Colonic mucosa (tissue), 4 donors: ENCODE results near the gene H1-8. TPM values are rescaled to one million over a fixed set of nuclear protein-coding genes. Genes with fewer than 3 reads are reported as not detected.

Experiments used
- DNase-seq: peaks from one replicate; pipeline ENCODE4 v3.0.0-alpha.2; 2020
- H3K27ac ChIP-seq: fragments of 200-600 bp; one replicate; pipeline ENCODE4 v1.8.0; 2021
- H3K27me3 ChIP-seq: fragments of 200-600 bp; one replicate; pipeline ENCODE4 v1.8.0; 2021
- H3K36me3 ChIP-seq: fragments of 200-600 bp; one replicate; pipeline ENCODE4 v1.8.0; 2021
- H3K4me1 ChIP-seq: fragments of 200-600 bp; one replicate; pipeline ENCODE4 v1.8.0; 2021; ENCODE audit warnings: mild to moderate bottlenecking
- H3K4me3 ChIP-seq: fragments of 200-600 bp; one replicate; pipeline ENCODE4 v1.8.0; 2021
- H3K9ac ChIP-seq, 2 donors: one replicate each; pipeline ENCODE4 v1.7.0; 2013; ENCODE audit warnings: control low read depth in 2 of 2, low read depth in 2 of 2, low read length in 2 of 2
- H3K9me3 ChIP-seq: fragments of 200-600 bp; one replicate; pipeline ENCODE4 v1.8.0; 2021
- CTCF ChIP-seq: fragments of 200-600 bp; IDR thresholded peaks from one replicate; pipeline ENCODE4 v1.8.0; 2022; ENCODE audit warnings: antibody characterized with exemption, mild to moderate bottlenecking
- intact Hi-C: fragments of 100-400 bp; cut with DNase I; formaldehyde crosslinking; loops from one replicate; pipeline ENCODE4 v1.14.1; 2022
- total RNA-seq, 2 donors: library from RNA; stranded (reverse); fragmentation: NEBNext Ultra II Directional in 1 of 2; extraction: Animal tissue kit (Norgen Biotek cat#: 25700) in 1 of 2; gene quantifications; one replicate each; pipeline ENCODE4 v1.2.1, GENCODE V29; 2021
- donor health status: healthy.
- donor health status: DM: no; HTN: no; CAD: no.
- donor health status: DM: no; HTN: no; CAD: no.

H1-8 gene
- total RNA-seq, 2 donors from 2014 or later, result not detected

DNA sequence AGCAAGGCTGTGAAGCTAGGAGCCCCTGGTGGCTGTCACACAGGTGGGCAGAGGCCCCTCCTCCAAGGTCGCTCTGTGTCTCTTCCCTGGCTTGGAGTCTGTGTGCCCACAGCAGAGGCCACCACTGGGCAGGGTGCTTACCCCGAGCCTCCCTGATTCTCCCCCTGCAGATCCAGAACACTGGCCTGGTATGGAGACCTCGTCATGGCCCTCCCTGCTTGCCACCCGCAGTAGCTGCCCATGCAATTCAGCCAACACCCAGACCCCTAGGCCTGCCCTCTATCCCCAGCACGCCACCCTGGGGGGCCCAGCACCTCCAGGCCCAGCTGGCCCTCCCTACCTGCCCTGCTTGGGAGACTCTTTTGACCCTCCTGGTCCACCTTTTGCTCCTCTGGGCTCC lies 20.0 kb upstream of the H1-8 start:
- H3K9ac ChIP-seq, result no peak overlapping the region

DNA sequence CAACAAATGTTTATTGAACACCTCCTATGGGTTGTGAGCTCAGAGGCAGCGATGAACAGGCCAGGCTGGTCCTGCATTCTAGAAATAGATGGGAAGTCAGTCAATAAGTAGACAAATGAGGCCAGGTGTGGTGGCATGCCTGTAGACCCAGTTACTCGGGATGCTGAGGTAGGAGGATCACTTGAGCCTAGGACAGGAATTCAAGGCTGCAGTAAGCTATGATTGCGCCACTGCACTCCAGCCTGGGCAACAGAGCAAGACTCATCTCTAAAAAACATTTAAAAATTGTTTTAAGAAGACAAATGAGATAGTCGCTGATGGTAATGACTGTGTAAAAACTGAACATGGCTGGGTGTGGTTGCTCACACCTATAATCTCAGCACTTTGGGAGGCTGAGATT lies 18.9 kb upstream of the H1-8 start:
- H3K27ac ChIP-seq, result no peak overlapping the region
- no peak for TF ChIP-seq CTCF
- no peak overlapping the region for H3K4me3 ChIP-seq
- H3K9ac ChIP-seq, result no peak overlapping the region
- no peaks in the 10 kb centered on the region for H3K36me3 ChIP-seq
- intact Hi-C loops, result no loop called here
- H3K9me3 ChIP-seq, result no peaks in the 10 kb centered on the region
- no peak for DNase-seq
- no peaks in the 10 kb centered on the region for H3K4me1 ChIP-seq
- H3K27me3 ChIP-seq, result no peaks in the 10 kb centered on the region

More for the DNA sequence above, 20.0 kb upstream of the H1-8 start:
- Histone ChIP-seq H3K4me1 (no peaks in the 10 kb centered on the region), H3K36me3 (no peaks in the 10 kb centered on the region), H3K9me3 (no peaks in the 10 kb centered on the region), H3K27ac (no peak overlapping the region), H3K4me3 (no peak overlapping the region), H3K27me3 (no peaks in the 10 kb centered on the region)
- intact Hi-C loops, result no loop called here
- DNase-seq, result no peak
- no peak for TF ChIP-seq CTCF

DNA sequence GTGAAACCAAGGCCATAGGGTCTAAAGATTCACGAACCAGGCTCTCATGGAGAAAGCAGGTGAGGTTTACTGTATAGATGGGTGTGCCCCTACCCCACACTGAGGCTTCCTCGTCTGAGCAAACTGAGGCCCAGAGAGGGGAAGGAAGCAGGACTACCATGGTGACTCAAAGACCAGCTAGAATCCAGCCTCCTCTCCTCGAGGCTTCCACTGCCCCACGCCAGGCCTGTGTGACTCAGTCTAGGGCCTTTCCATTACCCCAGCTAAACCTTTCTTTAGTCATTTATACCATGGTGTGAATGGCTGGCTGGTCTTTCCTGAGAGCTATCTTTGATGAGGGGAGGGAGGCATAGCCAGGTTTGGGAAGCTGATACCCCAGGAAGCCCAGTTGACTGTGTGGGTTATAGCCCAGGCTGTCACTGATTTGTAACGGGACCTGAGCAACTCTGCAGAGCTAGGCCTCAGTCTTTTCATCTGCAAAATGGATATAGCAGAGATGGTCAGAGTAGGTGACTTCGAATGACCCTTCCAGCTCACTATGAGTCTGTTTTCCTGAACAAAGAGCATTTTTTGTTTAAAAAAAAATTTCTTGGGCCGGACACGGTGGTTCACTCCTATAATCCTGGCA lies 17.5 kb upstream of the H1-8 start:
- intact Hi-C loops, result no loop called here
- H3K27me3 ChIP-seq, result no peaks in the 10 kb centered on the region
- H3K9me3 ChIP-seq, result no peaks in the 10 kb centered on the region
- H3K9ac ChIP-seq, result no peak overlapping the region
- TF ChIP-seq CTCF, result no peak
- H3K27ac ChIP-seq, result no peak overlapping the region
- H3K36me3 ChIP-seq, result no peaks in the 10 kb centered on the region
- H3K4me3 ChIP-seq, result no peak overlapping the region
- no peaks in the 10 kb centered on the region for H3K4me1 ChIP-seq
- no peak for DNase-seq

DNA sequence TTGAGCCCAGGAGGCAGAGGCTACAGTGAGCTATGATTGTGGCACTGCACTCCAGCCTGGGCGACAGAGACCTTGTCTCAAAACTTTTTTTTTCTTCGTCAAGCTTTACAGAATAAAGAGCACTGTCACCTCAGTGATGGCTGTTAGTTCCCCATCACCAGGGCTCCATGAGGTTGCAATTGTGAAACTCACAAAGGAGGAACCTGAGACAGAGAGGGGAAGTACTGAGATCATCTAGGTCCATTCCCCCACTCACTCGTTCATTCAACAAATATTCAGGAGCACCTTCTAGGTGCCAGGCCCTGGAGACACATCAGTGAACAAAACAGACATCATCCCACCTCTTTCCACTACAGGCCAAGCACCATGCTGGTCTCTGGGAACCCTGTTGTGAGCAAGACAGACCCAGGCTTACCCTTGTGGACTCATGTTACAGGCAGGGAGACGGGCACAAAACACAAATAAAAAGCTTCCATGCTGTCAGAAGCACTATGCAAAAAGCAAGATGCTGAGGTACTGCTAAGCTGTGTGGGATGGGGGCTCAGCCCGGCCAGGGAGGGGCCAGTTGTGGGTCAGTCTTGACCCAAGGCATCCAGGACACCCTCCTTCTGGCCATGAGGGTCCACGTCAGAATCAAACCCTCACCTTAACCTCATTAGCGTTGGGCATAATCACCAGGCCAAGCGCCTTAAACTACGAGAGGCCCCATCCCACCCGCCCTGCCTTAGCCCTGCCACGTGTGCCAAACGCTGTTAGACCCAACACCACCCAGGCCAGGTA lies 16.7 kb upstream of the H1-8 start:
- TF ChIP-seq CTCF, result no peak

GRCh38 chr3:129527262-129527661 lies 15.7 kb upstream of the H1-8 start:
- Histone ChIP-seq H3K36me3 (no peaks in the 10 kb centered on the region), H3K4me1 (no peaks in the 10 kb centered on the region), H3K27me3 (no peaks in the 10 kb centered on the region), H3K9me3 (no peaks in the 10 kb centered on the region), H3K9ac (no peak overlapping the region), H3K4me3 (no peak overlapping the region), H3K27ac (no peak overlapping the region)
- DNase-seq, result no peak
- TF ChIP-seq CTCF, result no peak
- intact Hi-C loops, result no loop called here

More for the DNA sequence above, 16.7 kb upstream of the H1-8 start:
- H3K4me3 ChIP-seq, result no peak overlapping the region
- DNase-seq, result no peak
- intact Hi-C loops, result no loop called here
- H3K27me3 ChIP-seq, result no peaks in the 10 kb centered on the region
- no peaks in the 10 kb centered on the region for H3K4me1 ChIP-seq
- no peaks in the 10 kb centered on the region for H3K36me3 ChIP-seq
- H3K9me3 ChIP-seq, result no peaks in the 10 kb centered on the region
- H3K27ac ChIP-seq, result no peak overlapping the region
- no peak overlapping the region for H3K9ac ChIP-seq
